H1 (cell line): ENCODE measurements around the gene MB. TPM values are rescaled to one million over a fixed set of nuclear protein-coding genes. Genes with fewer than 3 reads are reported as not detected.

ENCODE experiments used
- CTCF ChIP-seq, 3 experiments: IDR thresholded peaks; 1 replicate in 2 of 3; 2 replicates in 1 of 3; pipeline versions ENCODE4 v1.5.1 to v1.6.1; 2011; ENCODE audit warnings: low read length in 3 of 3, mild to moderate bottlenecking in 3 of 3, inconsistent platforms in 2 of 3, low read depth in 1 of 3, moderate library complexity in 1 of 3; ENCODE audit not compliant: insufficient read depth in 1 of 3; ENCODE audit errors: control extremely low read depth in 1 of 3
- TEAD4 ChIP-seq: IDR thresholded peaks from 2 replicates; pipeline ENCODE4 v1.6.1; 2012; ENCODE audit warnings: low read depth, low read length, inconsistent platforms, mixed read lengths
- polyA plus RNA-seq, 7 experiments: library from polyadenylated mRNA; depleted of rRNA in 3 of 7; stranded (reverse) in 5 of 7; unstranded in 2 of 7; fragments of >200 nt in 5 of 7; fragments of 200-250 nt in 2 of 7; gene quantifications; 1 replicate in 5 of 7; 2 replicates in 1 of 7; 4 replicates in 1 of 7; pipeline versions ENCODE4 v1.2.1 to v1.2.3, GENCODE V29; 2011 to 2013; ENCODE audit warnings: missing spikeins in 2 of 7, mixed read lengths in 2 of 7
- total RNA-seq: library from RNA; stranded (reverse); fragmentation: NEBNext Ultra II Directional; extraction: Animal tissue kit (Norgen Biotek cat#: 25700); gene quantifications from 2 replicates; pipeline ENCODE4 v1.2.1, GENCODE V29; 2021

Gene MB
- total and polyA plus RNA-seq, 2 of the 8 experiments (the other 6 are each of a cell fraction or from before 2014, with no cell fraction given): 1.5 TPM; not detected in 1

GRCh38 chr22:35568751-35569739, 48.1 kb downstream of the MB start (continued):
- TF ChIP-seq CTCF (IDR thresholded peaks at IDR 0.05; ENCODE audit: control extremely low read depth in 1 of 3, insufficient read depth in 1 of 3, low read depth in 1 of 3, low read length in 3 of 3) (no peak), TEAD4 (no peak)
